OCI-LY1 (cell line): ENCODE results near the gene SAP130.
"Not testable (repeated sequence)": the region's sequence is repeated elsewhere in the genome, so short reads cannot be mapped to it uniquely, and the experiment has no call there.

ENCODE experiments used
- H2AFZ ChIP-seq: fragments of 200-600 bp; sonication (generic), shearing (Covaris generic); 2 replicates; pipeline ENCODE4 v1.6.0; 2014; ENCODE audit warnings: antibody characterized with exemption, mild to moderate bottlenecking, low read length
- H3F3A ChIP-seq: fragments of 200-600 bp; sonication (generic), shearing (Covaris generic); 2 replicates; pipeline ENCODE4 v1.6.0; 2014; ENCODE audit warnings: mild to moderate bottlenecking, antibody characterized with exemption, low read length, moderate library complexity; ENCODE audit not compliant: insufficient read depth
- H3K27ac ChIP-seq: fragments of 200-600 bp; sonication (generic); 2 replicates; pipeline ENCODE4 v1.5.1; 2014; ENCODE audit warnings: low read length, mixed run types, mild to moderate bottlenecking, low read depth; ENCODE audit not compliant: poor library complexity, severe bottlenecking
- H3K27me3 ChIP-seq: fragments of 200-600 bp; sonication (generic); 2 replicates; pipeline ENCODE4 v1.6.0; 2014; ENCODE audit warnings: antibody characterized with exemption, mild to moderate bottlenecking, low read length, moderate library complexity; ENCODE audit not compliant: insufficient read depth
- H3K36me3 ChIP-seq: fragments of 200-600 bp; sonication (generic); 2 replicates; pipeline ENCODE4 v1.6.1; 2014; ENCODE audit warnings: mild to moderate bottlenecking, antibody characterized with exemption, low read length, moderate library complexity, mixed read lengths; ENCODE audit not compliant: insufficient read depth
- H3K4me1 ChIP-seq: fragments of 200-600 bp; sonication (generic); 2 replicates; pipeline ENCODE4 v1.5.1; 2014; ENCODE audit warnings: mild to moderate bottlenecking, low read length, moderate library complexity; ENCODE audit not compliant: insufficient read depth, severe bottlenecking
- H3K4me2 ChIP-seq: fragments of 200-600 bp; sonication (generic), shearing (Covaris generic); 2 replicates; pipeline ENCODE4 v1.6.1; 2014; ENCODE audit warnings: low read length
- H3K4me3 ChIP-seq: fragments of 200-600 bp; sonication (generic); 2 replicates; pipeline ENCODE4 v1.5.1; 2014; ENCODE audit warnings: low read length, low read depth, mild to moderate bottlenecking, mixed read lengths; ENCODE audit not compliant: poor library complexity, severe bottlenecking
- H3K79me2 ChIP-seq: fragments of 200-600 bp; shearing (Covaris generic); 2 replicates; pipeline ENCODE4 v1.6.1; 2016; ENCODE audit warnings: mixed run types, low read length, mixed read lengths; ENCODE audit not compliant: insufficient read depth
- H3K9ac ChIP-seq: fragments of 200-600 bp; sonication (generic), shearing (Covaris generic); 2 replicates; pipeline ENCODE4 v1.6.1; 2014; ENCODE audit warnings: mild to moderate bottlenecking, low read length, mixed read lengths
- H3K9me2 ChIP-seq: fragments of 200-600 bp; sonication (generic), shearing (Covaris generic); 2 replicates; pipeline ENCODE4 v1.6.1; 2014; ENCODE audit warnings: low read depth, mild to moderate bottlenecking, low read length, mixed read lengths
- H3K9me3 ChIP-seq: fragments of 200-600 bp; shearing (Covaris generic); 2 replicates; pipeline ENCODE4 v1.6.1; 2014; ENCODE audit warnings: low read length, mixed read lengths
- H4K20me1 ChIP-seq: fragments of 200-600 bp; sonication (generic), shearing (Covaris generic); 2 replicates; pipeline ENCODE4 v1.6.0; 2016; ENCODE audit warnings: mild to moderate bottlenecking, low read length; ENCODE audit not compliant: insufficient read depth
- CTCF ChIP-seq: fragments of 200-600 bp; sonication (generic), shearing (Covaris generic); IDR thresholded peaks from 2 replicates; pipeline ENCODE4 v1.5.1; 2017; ENCODE audit warnings: mild to moderate bottlenecking, antibody characterized with exemption, low read length, moderate library complexity, mixed read lengths
- EZH2 ChIP-seq: fragments of 200-600 bp; sonication (generic), shearing (Covaris generic); IDR thresholded peaks from 2 replicates; pipeline ENCODE4 v1.8.0; 2017; ENCODE audit warnings: borderline replicate concordance, mixed run types, mild to moderate bottlenecking, antibody characterized with exemption, low read length, moderate library complexity, mixed read lengths

The SAP130 gene

GRCh38 chr2:127910415-127910814 lies 117.4 kb downstream of the SAP130 start:
- Histone ChIP-seq H3K79me2 (no peaks in the 10 kb centered on the region), H3K36me3 (no peaks in the 10 kb centered on the region), H3K4me2 (no peak overlapping the region), H3K4me1 (peaks cover 11% of the 10 kb centered on the region), H4K20me1 (no peaks in the 10 kb centered on the region), H3K9me3 (0 out of 2 replicates have a peak, but pooled peaks cover 3% of the 10 kb centered on the region), H3K9me2 (no peaks in the 10 kb centered on the region), H3K27ac (no peak overlapping the region), H3F3A (no peaks in the 10 kb centered on the region), H3K4me3 (no peak overlapping the region), H3K27me3 (peaks cover 4% of the 10 kb centered on the region; the same call in 1 of the 2 replicates), H2AFZ (no peak overlapping the region), H3K9ac (no peak overlapping the region)
- TF ChIP-seq EZH2 (no peak), CTCF (no peak)

DNA sequence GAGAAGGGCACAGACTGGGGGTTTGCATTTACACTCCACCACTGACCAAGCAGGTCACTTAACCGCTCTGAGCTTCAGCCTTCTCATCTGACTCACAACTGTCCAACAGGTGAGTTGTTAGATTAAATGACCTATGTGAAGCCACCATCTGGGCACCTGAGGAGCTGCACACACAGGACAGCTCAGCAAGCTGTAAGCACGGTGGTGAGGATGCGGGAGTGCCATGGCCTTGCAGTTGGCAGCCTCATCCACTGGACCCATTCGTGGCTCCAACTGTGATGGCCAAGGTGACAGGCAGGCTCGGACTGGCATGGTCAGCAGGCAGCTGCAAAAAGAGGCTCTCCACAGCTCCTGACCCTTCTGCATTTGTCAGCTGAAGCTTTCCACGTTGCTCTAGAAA lies 118.8 kb downstream of the SAP130 start:
- Histone ChIP-seq H3K9me2 (no peaks in the 10 kb centered on the region), H3K9ac (no peak overlapping the region), H3K4me3 (no peak overlapping the region), H3K27me3 (peaks cover 4% of the 10 kb centered on the region; the same call in 1 of the 2 replicates), H2AFZ (no peak overlapping the region), H3K4me1 (peaks cover 16% of the 10 kb centered on the region), H3F3A (no peaks in the 10 kb centered on the region), H3K9me3 (0 out of 2 replicates have a peak, but pooled peaks cover 3% of the 10 kb centered on the region), H3K36me3 (no peaks in the 10 kb centered on the region), H3K79me2 (no peaks in the 10 kb centered on the region), H4K20me1 (no peaks in the 10 kb centered on the region), H3K27ac (no peak overlapping the region), H3K4me2 (no peak overlapping the region)
- TF ChIP-seq CTCF (no peak), EZH2 (no peak)

GRCh38 chr2:127907733-127908400 lies 120.0 kb downstream of the SAP130 start:
- H3F3A ChIP-seq, H3K27ac ChIP-seq, H3K36me3 ChIP-seq, H3K9me3 ChIP-seq, H4K20me1 ChIP-seq, H3K27me3 ChIP-seq, H3K79me2 ChIP-seq, H3K4me2 ChIP-seq, H3K4me3 ChIP-seq, H3K9me2 ChIP-seq, H2AFZ ChIP-seq, H3K9ac ChIP-seq: not testable (repeated sequence)
- H3K4me1 ChIP-seq: peaks cover 16% of the 10 kb centered on the region
